ENCODE data around the gene ZNF608.
A peak's percentile ranks its signal among the peaks of the same experiment; 100 is the strongest.

ZNF608 gene

DNA sequence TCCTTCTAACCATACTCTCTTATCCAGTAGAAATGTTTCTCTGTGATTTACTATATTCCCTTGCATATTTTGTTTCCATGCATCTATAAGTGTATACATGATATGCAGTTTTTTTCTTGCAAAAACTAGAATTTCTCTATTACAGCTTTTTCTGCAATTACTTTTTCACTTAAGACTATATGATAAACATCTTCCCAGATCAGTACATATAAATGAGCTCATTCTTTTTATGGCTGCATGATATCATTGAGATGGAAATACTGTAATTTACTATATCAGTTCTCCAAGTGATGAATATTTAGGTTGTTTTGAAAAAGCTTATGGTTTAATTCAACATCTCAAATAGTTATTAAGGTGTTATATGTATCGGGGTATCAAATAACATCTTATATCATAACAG is 18.1 kb upstream of the ZNF608 start:
- H3K27me3 ChIP-seq (ENCODE audit: control insufficient read depth, insufficient read depth, low read length), result no peaks in the 10 kb centered on the region

DNA sequence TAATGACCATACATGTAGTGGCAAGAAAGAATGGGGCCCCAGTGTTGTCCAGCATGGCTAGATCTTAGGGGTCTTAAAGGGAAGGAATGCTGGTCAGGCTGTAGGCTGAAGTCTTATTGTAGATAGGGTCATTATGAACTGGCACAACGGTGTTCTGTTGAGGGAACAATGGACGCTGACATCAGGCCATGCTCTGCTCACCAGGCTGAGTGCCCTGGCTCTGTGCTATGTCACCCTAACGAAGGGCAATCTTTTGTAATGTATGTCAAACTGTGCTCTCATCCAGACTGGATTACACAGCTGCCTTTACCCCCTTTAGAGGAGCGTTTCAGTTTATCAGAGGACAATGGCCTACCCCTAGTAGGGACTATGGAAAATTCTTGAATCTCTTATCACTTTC is 14.6 kb upstream of the ZNF608 start:
- H3K9ac ChIP-seq, result no peak overlapping the region
- H3K4me2 ChIP-seq (ENCODE audit: low read length), result no peak overlapping the region
- no peaks in the 10 kb centered on the region for H3K79me2 ChIP-seq
- no peaks in the 10 kb centered on the region for H3K4me1 ChIP-seq
- H3K27ac ChIP-seq, result no peak overlapping the region
- H2AFZ ChIP-seq, result no peak overlapping the region
- no peaks in the 10 kb centered on the region for H3K36me3 ChIP-seq (ENCODE audit: control insufficient read depth, insufficient read depth, low read length)
- no peaks in the 10 kb centered on the region for H3K9me3 ChIP-seq (ENCODE audit: control insufficient read depth, low read length)
- H3K27me3 ChIP-seq (ENCODE audit: control insufficient read depth, insufficient read depth, low read length), result no peaks in the 10 kb centered on the region
- TF ChIP-seq, protein P1, sequence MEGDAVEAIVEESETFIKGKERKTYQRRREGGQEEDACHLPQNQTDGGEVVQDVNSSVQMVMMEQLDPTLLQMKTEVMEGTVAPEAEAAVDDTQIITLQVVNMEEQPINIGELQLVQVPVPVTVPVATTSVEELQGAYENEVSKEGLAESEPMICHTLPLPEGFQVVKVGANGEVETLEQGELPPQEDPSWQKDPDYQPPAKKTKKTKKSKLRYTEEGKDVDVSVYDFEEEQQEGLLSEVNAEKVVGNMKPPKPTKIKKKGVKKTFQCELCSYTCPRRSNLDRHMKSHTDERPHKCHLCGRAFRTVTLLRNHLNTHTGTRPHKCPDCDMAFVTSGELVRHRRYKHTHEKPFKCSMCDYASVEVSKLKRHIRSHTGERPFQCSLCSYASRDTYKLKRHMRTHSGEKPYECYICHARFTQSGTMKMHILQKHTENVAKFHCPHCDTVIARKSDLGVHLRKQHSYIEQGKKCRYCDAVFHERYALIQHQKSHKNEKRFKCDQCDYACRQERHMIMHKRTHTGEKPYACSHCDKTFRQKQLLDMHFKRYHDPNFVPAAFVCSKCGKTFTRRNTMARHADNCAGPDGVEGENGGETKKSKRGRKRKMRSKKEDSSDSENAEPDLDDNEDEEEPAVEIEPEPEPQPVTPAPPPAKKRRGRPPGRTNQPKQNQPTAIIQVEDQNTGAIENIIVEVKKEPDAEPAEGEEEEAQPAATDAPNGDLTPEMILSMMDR (IDR thresholded peaks at IDR 0.05), result no peak
- no peak overlapping the region for H3K4me3 ChIP-seq (ENCODE audit: low read depth, low read length)

More for the DNA sequence above, 18.1 kb upstream of the ZNF608 start:
- Histone ChIP-seq H3K4me2 (ENCODE audit: low read length) (no peak overlapping the region), H3K4me1 (no peaks in the 10 kb centered on the region), H3K4me3 (ENCODE audit: low read depth, low read length) (no peak overlapping the region), H3K27ac (no peak overlapping the region), H3K36me3 (ENCODE audit: control insufficient read depth, insufficient read depth, low read length) (no peaks in the 10 kb centered on the region), H3K9ac (no peak overlapping the region), H2AFZ (no peak overlapping the region), H3K9me3 (ENCODE audit: control insufficient read depth, low read length) (no peaks in the 10 kb centered on the region), H3K79me2 (no peaks in the 10 kb centered on the region)
- TF ChIP-seq, protein P1 (IDR thresholded peaks at IDR 0.05), result no peak

DNA sequence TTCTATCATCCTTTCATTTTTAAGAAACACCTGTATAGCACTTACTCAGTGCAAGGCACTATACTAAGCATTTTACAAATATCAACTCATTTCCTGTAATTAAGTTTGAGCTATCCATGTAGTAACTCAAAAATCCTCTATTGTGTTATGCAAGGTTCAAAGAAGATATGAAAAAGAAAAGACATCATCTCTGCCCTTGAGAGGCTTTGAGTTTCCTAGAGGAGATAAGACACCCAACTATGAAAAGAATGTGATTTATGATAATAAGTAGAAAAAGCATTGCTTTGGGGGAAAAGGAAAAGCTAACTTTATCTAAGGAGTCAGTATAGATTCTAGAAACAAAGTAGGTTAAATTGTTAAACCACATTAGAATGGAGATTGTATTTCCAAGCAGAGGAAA is 14.2 kb upstream of the ZNF608 start:
- no peaks in the 10 kb centered on the region for H3K4me1 ChIP-seq
- H3K4me2 ChIP-seq (ENCODE audit: low read length), result no peak overlapping the region
- H3K79me2 ChIP-seq, result no peaks in the 10 kb centered on the region
- no peaks in the 10 kb centered on the region for H3K27me3 ChIP-seq (ENCODE audit: control insufficient read depth, insufficient read depth, low read length)
- H3K36me3 ChIP-seq (ENCODE audit: control insufficient read depth, insufficient read depth, low read length), result no peaks in the 10 kb centered on the region
- TF ChIP-seq, protein P1 (IDR thresholded peaks at IDR 0.05), result no peak
- H3K4me3 ChIP-seq (ENCODE audit: low read depth, low read length), result no peak overlapping the region
- no peak overlapping the region for H2AFZ ChIP-seq
- H3K27ac ChIP-seq, result no peak overlapping the region
- no peaks in the 10 kb centered on the region for H3K9me3 ChIP-seq (ENCODE audit: control insufficient read depth, low read length)
- no peak overlapping the region for H3K9ac ChIP-seq

DNA sequence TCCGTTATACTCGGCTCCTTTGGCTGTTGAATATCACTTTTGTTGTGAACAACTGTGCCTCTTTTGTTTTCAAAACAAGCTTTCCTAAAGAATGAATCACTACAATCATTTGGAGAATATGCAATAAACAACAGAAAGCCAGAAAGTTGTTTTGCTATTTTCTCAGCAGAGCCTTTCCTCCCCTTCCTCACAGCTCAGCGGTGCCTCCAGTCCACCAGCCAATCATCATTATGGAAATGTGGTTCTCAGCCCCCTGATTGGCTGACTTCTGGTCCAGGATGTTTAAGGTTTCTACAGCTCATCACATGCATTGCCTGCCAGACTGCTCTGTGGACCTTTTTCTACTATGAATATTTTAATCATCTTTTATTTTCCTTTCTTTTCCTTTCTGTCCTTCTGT is 9.1 kb upstream of the ZNF608 start:
- Histone ChIP-seq H3K4me2 (ENCODE audit: low read length) (no peak overlapping the region), H3K36me3 (ENCODE audit: control insufficient read depth, insufficient read depth, low read length) (no peaks in the 10 kb centered on the region), H3K27me3 (ENCODE audit: control insufficient read depth, insufficient read depth, low read length) (no peaks in the 10 kb centered on the region), H2AFZ (peak overlapping the region; percentile 63), H3K4me3 (ENCODE audit: low read depth, low read length) (no peak overlapping the region), H3K9me3 (ENCODE audit: control insufficient read depth, low read length) (no peaks in the 10 kb centered on the region), H3K27ac (no peak overlapping the region), H3K9ac (no peak overlapping the region), H3K79me2 (no peaks in the 10 kb centered on the region), H3K4me1 (peaks cover 5% of the 10 kb centered on the region)
- TF ChIP-seq, protein P1 (IDR thresholded peaks at IDR 0.05), result no peak

DNA sequence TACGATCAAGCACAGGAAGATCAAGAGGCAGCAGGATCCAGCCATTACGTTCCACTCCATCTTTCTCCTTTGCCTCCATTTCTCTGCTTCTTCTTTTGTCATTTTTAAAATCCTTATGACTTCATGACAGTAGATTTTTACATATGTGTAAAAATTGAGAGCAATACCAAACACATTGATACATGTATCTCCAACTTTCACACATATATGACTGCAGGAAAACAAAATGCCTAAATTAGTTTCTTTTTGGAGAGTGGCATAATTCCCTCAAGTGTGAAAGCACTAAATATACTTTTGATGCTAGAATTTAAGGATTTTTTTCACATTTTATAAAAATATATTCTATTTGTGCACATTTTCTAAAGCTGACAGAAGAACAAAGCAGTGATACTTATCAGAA is 8.6 kb upstream of the ZNF608 start:
- Histone ChIP-seq H3K9me3 (ENCODE audit: control insufficient read depth, low read length) (no peaks in the 10 kb centered on the region), H3K9ac (no peak overlapping the region), H3K36me3 (ENCODE audit: control insufficient read depth, insufficient read depth, low read length) (no peaks in the 10 kb centered on the region), H3K27ac (no peak overlapping the region), H3K79me2 (no peaks in the 10 kb centered on the region), H3K4me1 (peaks cover 5% of the 10 kb centered on the region), H3K4me3 (ENCODE audit: low read depth, low read length) (peak overlapping the region; percentile 0), H2AFZ (peak overlapping the region; percentile 63), H3K27me3 (ENCODE audit: control insufficient read depth, insufficient read depth, low read length) (no peaks in the 10 kb centered on the region), H3K4me2 (ENCODE audit: low read length) (no peak overlapping the region)
- TF ChIP-seq, protein P1 (IDR thresholded peaks at IDR 0.05), result no peak

Measured in parathyroid adenoma (tissue), 2 donors.